GM20000 (cell line): ENCODE measurements around the gene DLG2.

Experiments
- DNase-seq: peaks from one replicate; pipeline ENCODE4 v3.0.0; 2012; ENCODE audit warnings: low spot score
- TF ChIP-seq, protein P1 (sequence below): IDR thresholded peaks from 2 replicates; pipeline ENCODE4 v1.5.1; 2012; ENCODE audit warnings: mild to moderate bottlenecking, control low read depth; ENCODE audit errors: extremely low read depth, missing control alignments

The DLG2 gene

DNA sequence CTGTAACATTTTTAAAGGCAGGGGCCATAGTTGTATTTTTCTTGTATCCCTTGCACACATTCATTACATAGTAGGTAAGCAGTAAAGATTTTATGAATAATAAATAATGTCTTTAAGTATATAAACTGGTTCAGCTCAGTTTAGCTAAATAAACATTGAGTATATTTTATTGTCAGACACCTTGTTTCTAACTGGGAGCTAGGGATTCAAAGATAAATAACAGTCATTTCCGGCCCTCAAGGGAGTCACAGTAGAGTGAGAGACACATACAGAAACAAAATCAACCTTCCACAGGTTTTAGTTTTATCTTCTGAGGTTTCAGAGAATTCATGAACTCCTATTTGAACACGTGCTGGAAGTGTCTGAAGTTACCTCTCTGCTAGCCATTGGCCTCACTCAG lies 760.2 kb downstream of the DLG2 start:
- DNase-seq, result no peak
- TF ChIP-seq, protein P1, sequence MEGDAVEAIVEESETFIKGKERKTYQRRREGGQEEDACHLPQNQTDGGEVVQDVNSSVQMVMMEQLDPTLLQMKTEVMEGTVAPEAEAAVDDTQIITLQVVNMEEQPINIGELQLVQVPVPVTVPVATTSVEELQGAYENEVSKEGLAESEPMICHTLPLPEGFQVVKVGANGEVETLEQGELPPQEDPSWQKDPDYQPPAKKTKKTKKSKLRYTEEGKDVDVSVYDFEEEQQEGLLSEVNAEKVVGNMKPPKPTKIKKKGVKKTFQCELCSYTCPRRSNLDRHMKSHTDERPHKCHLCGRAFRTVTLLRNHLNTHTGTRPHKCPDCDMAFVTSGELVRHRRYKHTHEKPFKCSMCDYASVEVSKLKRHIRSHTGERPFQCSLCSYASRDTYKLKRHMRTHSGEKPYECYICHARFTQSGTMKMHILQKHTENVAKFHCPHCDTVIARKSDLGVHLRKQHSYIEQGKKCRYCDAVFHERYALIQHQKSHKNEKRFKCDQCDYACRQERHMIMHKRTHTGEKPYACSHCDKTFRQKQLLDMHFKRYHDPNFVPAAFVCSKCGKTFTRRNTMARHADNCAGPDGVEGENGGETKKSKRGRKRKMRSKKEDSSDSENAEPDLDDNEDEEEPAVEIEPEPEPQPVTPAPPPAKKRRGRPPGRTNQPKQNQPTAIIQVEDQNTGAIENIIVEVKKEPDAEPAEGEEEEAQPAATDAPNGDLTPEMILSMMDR, result no peak

DNA sequence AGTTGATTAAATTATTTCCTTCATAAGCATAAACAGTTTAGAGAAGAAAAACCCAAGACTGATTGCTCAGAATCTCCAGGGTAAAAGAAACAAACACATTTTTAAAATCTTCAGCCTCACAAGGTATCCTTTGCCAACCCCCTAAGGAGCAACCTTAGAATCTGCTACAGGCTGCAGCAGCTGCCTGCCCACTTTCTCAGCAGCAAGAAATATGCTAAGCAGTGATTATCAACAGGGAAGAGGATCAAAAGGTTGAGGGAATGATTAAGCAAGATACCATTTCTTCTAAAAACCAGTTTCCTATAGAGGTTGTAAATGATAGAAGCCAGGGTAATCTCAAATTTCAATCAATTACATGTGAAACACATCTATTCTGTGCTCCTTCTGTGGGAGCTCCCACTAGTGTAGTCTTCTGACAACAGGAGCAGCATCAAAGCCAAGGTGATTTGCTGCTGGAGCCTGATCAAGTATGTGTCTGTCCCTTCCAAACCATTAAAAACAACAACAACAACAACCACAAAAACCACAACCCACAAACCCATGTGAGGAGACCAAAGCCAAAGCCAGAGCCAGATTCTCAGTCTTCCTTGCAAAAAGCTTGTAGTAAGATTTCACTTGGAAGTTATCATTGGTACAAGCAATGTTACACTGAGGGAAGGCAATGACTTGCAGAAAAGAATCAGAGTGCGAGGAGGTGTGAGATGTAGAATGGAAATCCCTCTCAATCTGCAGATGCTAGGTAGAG lies 761.2 kb downstream of the DLG2 start:
- TF ChIP-seq, protein P1, result no peak
- DNase-seq, result no peak

DNA sequence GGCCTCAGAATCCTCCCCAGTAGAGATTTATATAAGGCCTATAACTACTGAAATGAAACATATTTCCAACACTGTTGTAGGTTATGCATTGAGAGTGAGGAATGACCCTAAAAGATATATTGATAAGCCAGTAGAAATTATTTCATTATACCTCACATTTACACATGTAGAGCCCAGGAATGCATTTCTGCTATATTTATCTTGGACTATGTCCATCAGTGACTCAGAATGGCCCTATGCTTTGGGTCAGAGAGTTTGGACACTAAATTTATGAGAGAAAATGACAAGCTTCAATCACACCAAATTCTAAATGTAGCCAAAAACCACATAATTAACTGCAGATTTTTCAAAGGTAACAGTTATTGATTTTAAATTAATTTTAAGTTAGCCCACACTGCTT lies 761.9 kb downstream of the DLG2 start:
- TF ChIP-seq, protein P1, result no peak
- DNase-seq, result no peak

DNA sequence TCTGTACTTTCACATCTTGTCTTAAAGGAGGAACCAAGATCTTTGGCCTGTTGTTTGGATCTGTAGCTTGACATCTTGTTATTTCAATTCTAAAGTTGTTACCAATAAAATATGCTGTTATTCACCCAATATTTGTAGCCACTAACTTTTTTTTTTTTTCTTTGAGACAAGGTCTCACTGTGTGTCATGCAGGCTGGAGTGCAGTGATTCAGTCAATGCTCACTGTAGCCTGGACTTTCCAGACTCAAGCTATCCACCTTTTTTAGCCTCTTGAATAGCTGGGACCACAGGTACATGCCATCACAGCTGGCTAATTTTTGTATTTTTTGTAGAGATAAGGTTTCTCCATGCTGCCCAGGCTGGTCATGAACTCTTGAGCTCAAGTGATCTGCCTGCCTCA lies 769.4 kb downstream of the DLG2 start:
- TF ChIP-seq, protein P1, result no peak
- DNase-seq, result no peak

DNA sequence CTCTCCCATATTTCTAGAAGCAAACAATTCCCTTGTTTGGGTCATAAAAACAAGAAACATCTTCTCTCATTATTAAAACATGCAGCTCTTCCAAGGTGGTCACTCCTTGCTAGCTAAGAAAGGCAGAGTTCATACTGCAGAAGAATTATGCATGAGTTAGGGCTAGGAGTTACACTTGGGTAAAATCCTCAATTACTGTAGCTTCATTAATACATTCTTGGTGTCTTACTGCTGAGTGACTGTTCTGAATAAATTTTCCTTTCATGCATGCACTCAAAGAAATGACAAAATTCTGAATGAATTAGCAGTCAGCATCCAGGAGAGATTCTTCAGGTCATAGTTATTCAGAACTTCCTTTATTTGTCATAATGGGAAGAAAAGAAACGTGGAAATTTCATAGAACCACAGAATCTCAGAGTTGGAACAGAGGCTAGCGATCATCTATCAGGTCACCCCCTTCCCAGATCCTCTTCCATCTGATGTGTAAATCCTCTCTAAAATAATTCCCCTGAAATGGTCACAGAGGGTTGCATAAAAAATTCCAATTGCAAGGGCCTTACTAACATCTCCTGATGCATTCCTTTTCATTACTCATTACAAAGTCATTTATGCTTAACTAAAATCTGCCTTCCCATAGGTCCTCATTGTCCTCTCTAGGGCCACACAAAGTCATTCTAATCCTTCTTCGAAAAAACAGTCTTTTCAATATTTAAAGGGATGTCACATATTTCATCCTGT lies 771.5 kb downstream of the DLG2 start:
- TF ChIP-seq, protein P1, result no peak
- no peak for DNase-seq

DNA sequence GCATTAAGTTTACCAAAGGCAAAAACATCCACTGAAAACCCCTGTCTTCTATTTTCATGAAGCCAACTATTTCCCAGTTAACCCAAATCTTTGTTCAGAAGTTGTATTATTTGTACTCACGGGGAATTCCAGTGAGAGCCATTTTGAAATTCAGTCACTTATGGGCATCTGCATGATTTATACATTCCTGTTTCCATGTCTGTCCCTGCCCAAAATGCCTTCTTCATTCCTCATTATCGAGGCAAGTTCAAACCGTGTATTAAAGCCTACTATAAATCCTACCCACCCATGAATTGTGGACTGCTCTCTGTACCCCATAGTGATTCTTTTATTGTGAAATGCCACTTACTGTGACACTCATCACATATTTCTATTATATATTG lies 772.7 kb downstream of the DLG2 start:
- no peak for DNase-seq
- TF ChIP-seq, protein P1, result no peak

DNA sequence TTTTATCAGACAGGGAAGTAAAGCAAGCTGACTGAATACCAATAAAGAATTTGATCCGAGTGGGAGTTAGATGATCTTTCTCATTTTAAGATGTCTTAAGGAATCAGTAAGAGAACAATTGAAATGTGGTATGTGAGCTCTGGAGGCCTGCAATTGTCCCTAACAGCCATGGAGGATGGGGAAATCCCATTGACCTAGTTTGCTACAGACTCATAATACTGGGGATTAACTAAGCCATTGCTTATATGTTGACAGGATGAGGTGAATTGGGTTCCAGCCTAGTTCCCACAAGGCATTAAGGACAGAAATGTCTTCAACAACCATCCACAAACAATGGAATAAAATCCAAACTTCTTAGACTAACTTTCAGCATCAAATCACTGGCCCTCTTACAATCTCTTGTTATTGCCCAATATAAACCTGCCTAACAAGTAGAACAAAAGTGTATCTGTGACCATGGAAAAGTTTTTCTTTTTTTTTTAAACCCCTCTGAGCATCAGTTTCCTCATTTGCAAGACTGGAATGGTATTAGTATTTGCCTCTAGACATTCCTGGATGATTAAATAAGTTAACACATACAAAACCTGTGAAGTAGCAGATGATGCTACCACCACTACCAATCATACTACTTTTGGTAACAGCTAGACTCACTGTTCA lies 773.2 kb downstream of the DLG2 start:
- no peak for DNase-seq
- TF ChIP-seq, protein P1, result no peak
